HG02763 (cell line): ENCODE measurements around the gene PRPF4.
"Not testable (repeated sequence)": the region's sequence is repeated elsewhere in the genome, so short reads cannot be mapped to it uniquely, and the experiment has no call there.

Experiments used
- ATAC-seq: cut with Tn5 transposase; IDR thresholded peaks from one replicate; pipeline ENCODE4 v1.9.1; 2021; ENCODE audit warnings: mild to moderate bottlenecking, moderate library complexity; ENCODE audit not compliant: unreplicated experiment

PRPF4 gene

DNA sequence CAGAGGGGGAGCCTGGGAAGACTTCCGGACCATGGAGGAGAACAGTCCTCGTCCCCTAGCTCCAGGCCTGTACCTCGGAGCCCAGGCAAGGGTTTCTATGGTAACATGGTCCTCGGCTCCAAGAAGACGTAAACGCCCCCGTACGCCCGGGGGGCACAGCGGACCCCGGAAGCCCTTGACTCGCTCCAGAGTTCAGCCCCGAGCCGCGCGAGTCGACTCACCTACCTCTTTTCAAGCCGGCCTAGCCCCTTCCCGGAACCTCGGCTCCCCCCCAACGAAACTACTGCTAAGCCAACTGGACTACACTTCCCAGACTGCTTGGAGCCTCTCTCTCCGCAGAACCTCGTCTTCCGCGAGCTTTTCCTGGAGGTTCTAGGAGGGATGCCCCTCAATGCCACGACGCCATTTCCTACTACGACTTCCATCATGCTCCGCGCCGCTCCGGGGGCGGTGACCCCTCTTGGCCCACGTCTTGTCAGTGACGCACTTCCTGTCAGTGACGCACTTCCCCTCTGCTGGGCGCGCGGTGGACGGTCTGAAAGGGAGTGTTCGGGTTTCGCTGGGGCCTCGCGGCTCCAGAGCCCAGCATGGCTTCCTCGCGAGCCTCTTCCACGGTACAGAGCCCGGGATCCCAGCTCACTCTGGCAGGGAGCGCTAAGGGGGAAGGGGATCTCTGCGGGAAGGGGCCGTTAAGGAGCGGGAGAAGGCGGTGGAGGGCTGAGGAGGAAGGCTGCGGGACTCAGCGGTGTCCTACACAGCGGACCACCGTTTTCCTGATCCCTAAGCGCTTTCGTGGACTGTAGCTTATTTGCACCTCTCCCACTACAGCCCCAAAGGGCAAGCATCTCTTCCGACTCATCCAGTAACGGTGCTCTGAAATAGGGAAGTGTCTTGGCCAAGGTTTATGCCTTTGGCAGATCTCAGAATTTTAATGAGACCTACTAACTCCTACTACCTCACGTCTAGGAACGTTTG is at the start of gene PRPF4, which contains the start of gene CDC26:
TSS of gene PRPF4 (plus strand) at position 502 of the 975 bp plus-strand sequence. CDS start at position 588, 86 bp downstream.
TSS of gene CDC26 (minus strand) at position 416 of the 975 bp plus-strand sequence. CDS start 3,065 bp downstream, outside the sequence.
- ATAC-seq, result peak; percentile 98

DNA sequence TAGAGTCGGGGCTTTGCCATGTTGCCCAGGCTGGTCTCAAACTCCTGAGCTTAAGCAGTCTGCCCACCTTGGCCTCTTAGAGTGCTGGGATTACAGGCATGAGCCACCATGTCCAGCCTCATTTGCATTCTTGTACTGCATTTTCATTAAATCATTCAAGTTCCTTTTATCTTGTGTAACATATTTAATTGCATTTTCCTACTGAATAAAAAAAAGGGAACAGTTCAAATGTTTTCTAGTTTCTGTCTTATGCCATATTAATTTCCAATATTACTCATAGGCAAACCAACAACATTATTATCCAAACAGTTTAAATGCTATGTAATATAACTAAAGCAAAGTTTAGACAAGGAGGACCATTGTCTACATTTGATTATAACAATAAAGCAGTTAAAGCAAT is 48.0 kb upstream of the PRPF4 start:
- ATAC-seq, result no peak

- ATAC-seq, result no peak
Observed at GRCh38 chr9:113228130-113228665, 47.3 kb upstream of the PRPF4 start.

DNA sequence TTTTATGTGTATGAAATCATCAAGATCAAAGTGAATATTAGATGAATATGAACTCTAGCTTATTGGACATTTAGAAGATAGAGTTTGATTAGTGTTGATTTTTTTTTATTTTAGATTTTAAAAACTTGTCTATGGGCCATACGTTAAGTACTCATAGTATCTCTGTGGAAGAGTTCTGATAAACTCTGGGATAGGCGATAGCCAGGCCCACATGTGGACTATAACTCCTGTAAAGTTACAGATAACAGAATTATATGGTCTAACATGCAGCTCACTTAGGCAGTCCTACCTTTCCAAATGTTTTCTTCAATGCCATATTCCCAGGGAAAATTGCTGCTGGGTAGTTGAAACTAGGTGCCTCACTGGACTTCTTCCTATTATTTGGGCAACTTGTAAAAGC is 43.8 kb upstream of the PRPF4 start:
- no peak for ATAC-seq

GRCh38 chr9:113235701-113236255 is 39.7 kb upstream of the PRPF4 start:
- ATAC-seq, result not testable (repeated sequence)

DNA sequence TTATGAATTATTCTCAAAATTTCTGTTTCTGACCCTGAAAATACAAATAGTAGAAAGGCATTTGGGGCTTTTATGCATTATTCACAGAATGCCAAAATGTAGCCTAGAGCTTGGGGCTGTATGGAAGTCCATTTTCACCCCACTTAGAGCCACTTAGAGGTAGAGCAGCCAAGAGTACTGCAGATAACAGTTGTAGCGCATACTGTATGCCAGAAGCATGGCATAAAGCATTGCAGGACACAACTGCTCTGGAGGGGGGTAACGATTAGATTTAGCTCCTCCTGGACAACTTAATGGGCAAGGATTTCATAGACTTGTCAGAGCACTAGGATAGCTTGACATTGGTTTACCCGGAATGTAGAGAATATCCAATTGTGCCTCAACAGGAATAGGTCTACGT is 38.4 kb upstream of the PRPF4 start:
- no peak for ATAC-seq

- no peak for ATAC-seq
Observed at GRCh38 chr9:113238202-113238858, 37.1 kb upstream of the PRPF4 start.

DNA sequence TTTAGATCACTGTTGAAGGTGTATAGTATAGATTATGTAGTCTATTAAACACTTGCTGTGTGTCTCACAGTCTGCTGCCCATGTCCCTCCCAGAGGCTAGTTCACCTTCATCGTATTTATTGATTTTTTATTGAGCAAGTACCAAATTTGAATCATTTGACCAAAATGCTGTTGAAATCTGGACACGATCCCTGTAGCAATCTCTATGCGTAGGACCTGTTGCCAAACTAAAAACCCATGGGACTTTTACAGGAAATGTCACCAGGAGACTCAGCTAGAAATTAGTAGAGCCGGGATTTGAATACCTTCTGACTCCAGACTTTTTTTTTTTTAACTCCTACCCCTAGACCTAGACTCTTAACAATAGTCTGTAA is 36.6 kb upstream of the PRPF4 start:
- no peak for ATAC-seq

- no peak for ATAC-seq
Observed at GRCh38 chr9:113241161-113241560, 34.3 kb upstream of the PRPF4 start.

DNA sequence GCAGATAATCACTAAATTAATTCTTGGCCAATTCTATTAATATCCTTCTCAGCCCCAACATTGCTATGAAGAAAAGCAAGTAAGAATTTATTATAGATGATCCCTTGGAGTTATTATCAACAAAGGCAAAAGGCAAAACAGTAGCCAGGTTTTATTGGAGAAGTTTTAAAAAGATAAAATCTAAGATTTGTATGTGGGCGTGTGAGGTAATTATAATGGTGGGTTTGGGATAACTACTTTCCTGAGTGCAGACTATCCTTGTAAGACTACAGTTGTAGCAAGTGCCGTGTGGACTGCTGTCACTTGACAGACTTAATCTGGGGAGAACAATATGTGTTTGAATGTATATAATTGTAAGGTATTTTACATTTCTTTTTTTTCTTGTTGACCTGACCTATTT is 30.9 kb upstream of the PRPF4 start:
- ATAC-seq, result no peak

DNA sequence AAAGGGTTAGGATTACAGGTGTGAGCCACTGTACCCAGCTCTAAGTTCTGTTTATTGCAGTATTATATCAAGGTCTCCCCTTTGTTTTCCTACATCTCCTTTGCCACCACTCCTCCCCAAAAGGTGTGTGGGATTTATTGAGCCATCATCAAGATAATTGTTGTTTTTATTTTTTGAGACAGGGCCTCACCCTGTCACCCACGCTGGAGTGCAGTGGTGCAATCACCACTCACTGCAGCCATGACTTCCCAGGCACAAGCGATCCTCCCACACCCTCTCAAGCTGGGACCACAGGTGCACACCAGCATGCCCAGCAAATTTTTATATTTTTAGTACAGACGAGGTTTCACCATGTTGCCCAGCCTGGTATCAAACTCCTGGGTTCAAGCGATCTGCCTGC is 29.6 kb upstream of the PRPF4 start:
- no peak for ATAC-seq

- ATAC-seq, result no peak
Observed at GRCh38 chr9:113246928-113247327, 28.5 kb upstream of the PRPF4 start.

DNA sequence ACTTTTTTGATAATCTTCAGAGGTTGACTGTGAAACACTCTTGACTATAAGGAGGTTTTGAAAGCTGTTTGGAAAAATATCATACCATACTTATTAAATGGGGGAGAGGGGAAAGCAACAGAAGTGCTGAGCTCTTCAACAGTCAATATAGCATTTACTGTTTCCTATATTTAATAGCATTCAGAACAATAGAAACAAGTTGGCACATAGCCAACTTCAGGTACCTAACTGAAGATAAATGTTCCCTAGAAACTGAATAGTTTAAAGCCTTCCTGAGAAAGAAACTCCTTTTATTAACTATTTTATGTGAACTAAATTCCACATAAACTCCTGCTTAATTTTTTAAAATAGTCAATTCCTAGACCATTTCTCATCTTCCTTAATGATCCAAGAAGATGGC is 27.8 kb upstream of the PRPF4 start:
- ATAC-seq, result no peak

- ATAC-seq, result not testable (repeated sequence)
Observed at GRCh38 chr9:113249661-113250060, 25.8 kb upstream of the PRPF4 start.

- ATAC-seq, result no peak
Observed at GRCh38 chr9:113250807-113251206, 24.7 kb upstream of the PRPF4 start.

DNA sequence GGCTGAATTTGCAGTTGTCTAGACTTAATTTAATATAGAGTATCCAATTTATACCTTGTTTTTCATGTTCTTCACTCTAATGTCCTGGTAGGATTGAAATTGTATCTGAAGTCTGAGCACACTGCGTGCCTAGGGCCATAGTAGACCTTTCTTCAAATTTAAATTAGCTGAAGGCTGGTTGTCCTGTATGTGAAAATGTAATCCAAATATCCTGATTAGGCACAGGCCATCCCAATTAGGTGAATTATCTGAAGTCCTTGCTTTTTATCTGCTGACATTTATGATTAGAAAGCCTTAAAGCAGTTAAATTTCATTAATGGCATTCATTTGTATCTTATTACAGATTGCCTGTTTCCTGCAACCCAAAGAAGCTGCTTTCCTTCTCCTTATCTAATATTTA is 20.5 kb upstream of the PRPF4 start:
- no peak for ATAC-seq

DNA sequence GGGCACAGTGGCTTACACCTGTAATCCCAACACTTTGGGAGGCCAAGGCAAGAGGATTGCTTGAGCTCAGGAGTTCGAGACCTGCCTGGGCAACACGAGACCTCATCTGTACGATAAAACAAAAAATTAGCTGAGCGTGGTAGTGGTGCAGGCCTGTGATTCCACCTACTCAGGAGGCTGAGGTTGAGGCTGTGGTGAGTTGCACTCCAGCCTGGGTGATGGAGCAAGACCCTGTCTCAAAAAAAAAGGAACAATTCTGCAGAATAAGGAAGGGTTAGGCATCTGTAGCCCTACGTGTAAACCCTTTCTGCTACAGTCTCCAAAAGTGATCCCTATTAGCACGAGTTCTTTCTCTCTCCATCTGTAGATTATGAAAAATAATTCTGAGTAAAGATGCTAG is 20.0 kb upstream of the PRPF4 start:
- no peak for ATAC-seq

GRCh38 chr9:113257863-113258262 is 17.6 kb upstream of the PRPF4 start:
- ATAC-seq, result no peak

DNA sequence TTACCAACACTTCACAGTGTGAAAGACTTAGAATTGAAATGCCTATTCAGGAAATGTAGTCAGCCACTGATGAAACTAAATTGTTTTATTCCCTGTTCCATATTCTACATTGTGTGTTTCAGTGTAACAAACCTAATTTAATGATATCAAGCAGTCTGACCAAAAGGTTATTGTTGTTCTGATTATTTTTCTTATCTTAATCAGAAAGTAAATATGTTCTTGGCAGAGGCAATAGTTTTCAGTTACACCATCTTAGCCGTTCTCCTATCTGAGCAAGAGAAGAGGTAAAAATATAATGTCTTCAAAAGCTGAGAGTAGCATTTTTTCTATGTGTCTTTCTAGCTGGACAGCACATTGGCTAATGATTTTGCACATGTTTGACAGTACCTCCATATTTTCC is 17.2 kb upstream of the PRPF4 start:
- ATAC-seq, result no peak

DNA sequence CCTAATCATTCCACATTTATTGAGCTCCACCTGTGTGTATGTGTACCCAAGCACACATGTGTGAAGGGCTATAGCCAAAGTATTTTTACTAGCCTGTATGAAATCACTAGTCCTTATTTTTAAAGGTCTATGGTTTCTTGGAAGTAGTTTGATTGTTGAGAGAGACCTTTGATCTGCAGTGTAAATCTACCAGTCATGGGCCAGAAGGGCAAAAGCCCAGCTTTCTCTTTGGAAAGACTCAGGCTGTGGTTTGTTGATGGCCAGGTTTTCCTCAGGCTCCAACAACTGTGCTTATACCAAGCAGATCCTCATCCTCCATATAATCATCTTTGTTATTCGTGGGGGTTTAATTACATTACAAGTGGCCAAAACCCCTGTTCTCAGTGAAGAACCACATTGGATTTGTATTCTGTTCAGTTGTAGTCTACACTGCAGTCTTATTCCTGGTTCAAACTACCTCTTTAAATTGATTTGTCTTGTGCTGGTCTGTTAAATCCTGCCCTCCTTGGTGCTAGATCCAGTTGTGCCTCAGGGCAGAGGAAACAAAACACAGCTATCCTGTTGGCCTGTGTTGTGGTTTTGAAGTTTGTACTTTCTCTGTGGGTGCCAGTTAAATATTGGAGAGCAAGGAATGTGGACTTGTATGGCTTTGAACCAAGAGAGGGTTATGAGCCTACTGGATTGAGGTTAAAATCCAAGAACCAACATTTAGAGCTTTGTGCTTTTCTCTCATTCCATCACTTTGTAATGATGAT is 13.4 kb upstream of the PRPF4 start:
- ATAC-seq, result no peak

DNA sequence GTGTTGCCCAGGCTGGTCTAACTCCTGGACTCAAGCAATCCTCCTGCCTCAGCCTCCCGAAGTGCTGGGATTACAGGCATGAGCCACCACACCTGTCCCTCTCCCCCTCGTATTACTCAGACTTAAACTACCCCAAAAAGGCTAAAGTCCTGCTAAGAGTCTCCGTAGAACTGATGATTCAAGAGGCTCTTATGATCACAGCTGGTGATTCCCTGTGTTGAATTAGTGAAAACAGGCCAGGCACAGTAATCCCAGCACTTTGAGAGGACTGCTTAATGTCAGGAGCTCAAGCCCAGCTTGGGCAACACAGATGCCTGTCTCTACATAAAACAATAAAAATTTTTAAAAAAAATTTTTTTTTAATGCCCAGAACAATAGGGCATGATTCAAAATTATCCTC is 9.3 kb upstream of the PRPF4 start:
- no peak for ATAC-seq
